HG02759 (cell line): ENCODE data around the gene S1PR1.
A peak's percentile ranks its signal among the peaks of the same experiment; 100 is the strongest.
"Not testable (repeated sequence)": the region's sequence is repeated elsewhere in the genome, so short reads cannot be mapped to it uniquely, and the experiment has no call there.

Experiments used
- ATAC-seq: cut with Tn5 transposase; IDR thresholded peaks from one replicate; pipeline ENCODE4 v1.9.1; 2021; ENCODE audit warnings: mild to moderate bottlenecking, moderate library complexity; ENCODE audit not compliant: unreplicated experiment

Gene S1PR1

GRCh38 chr1:101219924-101220870, 16.6 kb upstream of the S1PR1 start:
- no peak for ATAC-seq

DNA sequence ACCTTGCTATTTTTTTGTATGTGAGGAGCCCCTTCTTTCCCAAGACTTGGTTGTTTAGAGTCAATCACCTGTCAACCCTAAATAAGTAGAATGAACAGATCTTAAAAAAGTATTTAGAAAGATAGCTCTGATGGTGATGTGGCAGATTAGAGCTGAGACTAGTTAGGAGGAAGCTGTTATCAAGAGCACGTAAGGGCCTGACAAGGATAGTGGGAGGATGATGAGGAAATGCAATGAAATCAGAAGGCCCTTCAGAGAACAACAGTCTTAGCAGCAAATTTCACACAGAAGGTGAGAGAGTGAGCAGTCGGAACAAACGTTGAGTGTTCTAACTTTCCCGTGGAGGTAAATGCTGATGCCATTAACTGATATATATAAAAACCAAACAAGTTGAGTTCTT, 15.9 kb upstream of the S1PR1 start:
- no peak for ATAC-seq

DNA sequence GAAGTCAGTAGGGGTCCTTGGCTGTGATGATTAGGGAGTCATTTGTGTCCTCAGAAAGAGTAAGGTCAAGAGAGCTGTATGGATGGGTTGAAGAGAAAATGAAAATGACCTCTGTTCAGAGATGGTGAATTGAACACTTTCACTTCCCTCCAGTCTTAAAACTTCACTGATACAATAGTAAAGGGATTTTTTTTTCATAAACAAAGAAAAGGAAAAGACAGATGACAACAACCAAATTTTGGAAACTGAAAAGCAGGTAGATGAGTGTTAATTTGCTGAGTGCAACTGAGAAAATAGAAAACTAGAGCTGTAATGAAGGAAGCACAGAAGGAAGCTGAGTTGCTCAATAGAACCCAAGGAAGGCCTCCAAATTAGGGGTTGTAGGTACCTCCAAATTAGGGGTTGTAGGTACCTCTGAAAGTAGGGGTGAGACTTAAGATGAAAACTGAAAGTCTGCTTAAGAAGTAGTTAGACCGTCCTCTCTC, 14.8 kb upstream of the S1PR1 start:
- peak; percentile 97 for ATAC-seq

DNA sequence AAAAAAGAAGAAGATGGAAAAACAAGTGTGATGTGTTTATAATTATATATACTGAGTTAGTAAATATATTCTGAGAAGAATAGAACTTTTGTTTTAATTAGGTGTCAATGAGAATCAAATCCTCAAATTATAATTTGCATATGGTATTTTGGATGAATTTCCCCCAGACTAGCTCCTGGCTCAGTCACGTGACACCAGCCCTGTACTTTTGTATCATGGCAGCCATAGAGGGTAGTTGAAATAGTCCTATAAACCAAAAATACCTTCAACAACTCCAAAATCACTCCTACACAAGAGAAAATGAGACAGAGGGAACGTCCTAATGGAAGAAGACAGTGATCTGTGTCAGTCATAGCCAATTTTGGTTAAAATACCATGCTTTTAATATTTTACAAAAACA, 9.0 kb upstream of the S1PR1 start:
- ATAC-seq: no peak

DNA sequence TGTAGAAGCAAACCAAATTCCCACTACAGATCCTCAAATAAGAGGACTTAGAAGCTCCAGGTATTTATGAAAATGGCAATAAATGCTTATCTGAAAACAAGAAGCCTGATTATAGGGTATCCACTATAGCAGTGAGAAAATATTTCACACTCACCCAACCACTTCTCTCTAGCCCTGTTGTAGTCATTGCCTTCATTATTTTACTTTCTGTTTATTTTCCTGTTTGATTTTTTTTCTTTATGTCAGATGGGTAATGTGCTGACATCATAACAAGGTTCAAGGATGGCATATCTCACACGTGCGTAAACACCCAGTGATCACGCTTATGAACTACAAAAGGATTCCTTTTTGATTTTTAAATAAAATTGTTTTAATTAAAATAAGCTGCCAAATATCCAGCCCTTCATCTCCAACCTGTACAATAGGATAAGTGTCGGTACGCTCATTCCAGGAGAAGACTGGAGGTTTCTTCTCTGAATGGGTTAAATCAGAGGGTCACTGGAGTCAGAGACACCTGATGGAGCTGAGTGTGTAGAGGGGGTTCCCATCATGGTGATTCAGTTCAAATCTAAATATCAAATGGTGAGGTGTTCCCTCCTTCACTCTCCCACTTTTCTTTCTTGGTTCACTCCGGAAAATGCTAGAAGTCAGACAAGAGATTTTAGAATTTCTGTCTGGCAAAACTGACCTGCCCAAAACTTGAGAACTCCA, 8.2 kb upstream of the S1PR1 start:
- ATAC-seq: no peak

DNA sequence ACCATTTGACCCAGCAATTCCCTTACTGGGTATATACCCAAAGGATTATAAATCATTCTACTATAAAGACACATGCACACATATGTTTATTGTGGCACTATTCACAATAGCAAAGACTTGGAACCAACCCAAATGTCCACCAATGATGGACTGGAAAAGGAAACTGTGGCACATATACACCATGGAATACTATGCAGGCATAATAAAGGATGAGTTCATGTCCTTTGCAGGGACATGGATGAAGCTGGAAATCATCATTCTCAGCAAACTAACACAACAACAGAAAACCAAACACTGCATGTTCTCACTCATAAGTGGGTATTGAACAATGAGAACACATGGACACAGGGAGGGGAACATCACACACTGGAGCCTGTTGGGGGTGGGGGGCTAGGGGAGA, 4.6 kb upstream of the S1PR1 start:
- not testable (repeated sequence) for ATAC-seq

DNA sequence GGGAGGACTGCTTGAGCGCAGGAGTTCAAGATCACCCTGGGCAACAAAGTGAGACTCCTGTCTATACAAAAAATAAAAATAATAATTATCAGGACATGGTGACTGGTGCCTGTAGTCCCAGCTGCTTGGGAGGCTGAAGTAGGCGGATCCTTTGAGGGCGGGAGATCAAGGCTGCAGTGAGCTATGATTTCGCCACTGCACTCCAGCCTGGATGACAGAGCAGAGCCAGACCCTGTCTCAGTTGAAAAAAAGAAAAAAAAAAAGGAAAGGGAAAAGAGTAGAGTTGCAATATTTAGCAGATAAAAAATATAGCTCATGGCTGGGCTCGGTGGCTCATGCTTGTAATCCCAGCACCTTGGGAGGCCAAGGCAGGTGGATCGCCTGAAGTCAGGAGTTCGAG, 3.3 kb upstream of the S1PR1 start:
- no peak for ATAC-seq

GRCh38 chr1:101235216-101235695, 1.6 kb upstream of the S1PR1 start:
- ATAC-seq: no peak

- ATAC-seq: peak; percentile 68
Observed at GRCh38 chr1:101235696-101236515, 913 bp upstream of the S1PR1 start.

- no peak for ATAC-seq
Observed at GRCh38 chr1:101237229-101237837, 514 bp downstream of the S1PR1 start.

DNA sequence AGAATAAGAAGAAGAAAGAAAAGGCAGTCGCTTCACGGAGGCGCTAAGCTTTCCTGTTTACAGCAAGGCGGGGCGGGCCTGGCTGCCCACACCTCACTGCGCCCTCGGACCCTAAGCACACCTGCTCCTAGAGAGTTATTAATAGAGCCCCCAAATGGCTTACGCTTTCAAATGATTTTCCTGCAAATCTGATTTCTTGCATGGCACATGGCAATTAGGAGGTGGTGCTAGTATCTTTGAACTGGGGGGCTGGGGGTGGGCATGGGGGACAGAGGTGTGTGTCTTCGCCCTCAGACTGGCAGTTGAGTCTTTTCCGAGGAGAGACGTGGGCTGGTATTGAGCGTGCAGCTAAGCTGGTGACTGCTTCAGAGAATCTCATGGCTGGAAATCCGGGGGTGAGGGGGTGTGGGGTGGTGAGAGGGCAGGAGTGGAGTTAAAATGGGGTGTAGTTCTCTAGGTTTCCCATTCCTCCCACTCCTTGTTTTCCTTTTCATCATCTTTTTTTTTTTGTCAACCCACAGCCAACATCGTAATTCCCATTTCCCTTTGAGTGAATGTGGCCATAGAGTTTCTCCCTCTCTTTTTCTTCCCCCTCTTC, 1.3 kb downstream of the S1PR1 start:
- ATAC-seq: peak; percentile 21

- ATAC-seq: peak; percentile 25
Observed at GRCh38 chr1:101238681-101239094, 1.9 kb downstream of the S1PR1 start.

GRCh38 chr1:101239095-101240040, 2.5 kb downstream of the S1PR1 start:
- ATAC-seq: no peak

- ATAC-seq: no peak
Observed at GRCh38 chr1:101240041-101240430, 3.2 kb downstream of the S1PR1 start.

GRCh38 chr1:101241485-101242225, 4.8 kb downstream of the S1PR1 start:
- ATAC-seq: no peak

GRCh38 chr1:101242324-101243050, 5.7 kb downstream of the S1PR1 start:
- ATAC-seq: no peak

DNA sequence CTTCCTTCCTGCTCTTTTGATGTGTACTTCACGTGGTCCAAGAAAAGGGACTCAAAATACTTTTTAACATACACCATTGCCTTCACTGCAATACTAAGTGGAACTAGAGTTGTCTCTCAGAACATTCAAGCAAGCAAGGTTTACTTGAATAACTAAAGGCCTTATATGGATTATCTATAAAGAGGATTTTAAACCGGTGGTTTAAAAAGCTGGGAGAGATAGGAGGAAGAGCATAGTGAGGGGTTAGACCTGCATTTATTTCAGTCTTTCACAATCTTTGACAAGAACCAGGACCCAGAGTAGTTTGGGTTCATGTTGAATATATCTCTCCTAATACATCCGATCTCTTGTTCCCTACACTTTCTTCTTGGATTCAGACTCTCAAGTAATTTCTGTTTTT, 6.9 kb downstream of the S1PR1 start:
- ATAC-seq: no peak

DNA sequence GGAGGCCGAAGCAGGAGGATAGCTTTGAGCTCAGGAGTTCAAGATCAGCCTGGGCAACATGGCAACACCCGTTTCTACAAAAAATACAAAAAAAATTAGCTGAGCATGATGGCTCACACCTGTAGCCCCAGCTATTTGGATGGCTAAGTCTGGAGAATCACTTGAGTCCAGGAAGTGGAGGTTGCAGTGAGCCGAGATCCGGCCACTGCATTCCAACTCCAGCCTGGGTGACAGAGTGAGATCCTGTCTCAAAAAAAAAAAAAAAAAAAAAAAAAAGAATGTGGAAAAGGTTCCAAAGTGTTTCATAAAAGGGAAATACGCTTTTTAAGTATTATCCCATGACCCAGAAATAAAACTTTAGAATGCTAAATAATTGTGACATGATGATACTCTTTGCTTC, 8.0 kb downstream of the S1PR1 start:
- ATAC-seq: no peak
